HepG2 (cell line): ENCODE measurements around the gene PMFBP1. TPM values are rescaled to one million over a fixed set of nuclear protein-coding genes. Genes with fewer than 3 reads are reported as not detected.
A peak's percentile ranks its signal among the peaks of the same experiment; 100 is the strongest.

Experiments used
- ATF7-NPFF ChIP-seq: sonication (generic); formaldehyde crosslinking; IDR thresholded peaks from 2 replicates; pipeline ENCODE4 v1.8.1; 2023; ENCODE audit warnings: mild to moderate bottlenecking, low read depth, missing genetic modification reagents, moderate library complexity
- CHD2 ChIP-seq: IDR thresholded peaks from 2 replicates; pipeline ENCODE4 v1.6.1; 2011; ENCODE audit warnings: low read depth, low read length, improper control_type of control experiment
- DMAP1 ChIP-seq: IDR thresholded peaks from 2 replicates; pipeline ENCODE4 v1.6.1; 2016
- DPF2 ChIP-seq: sonication (generic); formaldehyde crosslinking; IDR thresholded peaks from 2 replicates; pipeline ENCODE4 v1.4.0; 2020; ENCODE audit warnings: mild to moderate bottlenecking, low read depth, missing genetic modification reagents, borderline replicate concordance
- HDAC2 ChIP-seq: sonication (generic); formaldehyde crosslinking; IDR thresholded peaks from 2 replicates; pipeline ENCODE4 v1.4.0; 2020; ENCODE audit warnings: missing genetic modification reagents
- HIVEP1 ChIP-seq: sonication (generic); formaldehyde crosslinking; IDR thresholded peaks from 2 replicates; pipeline ENCODE4 v1.4.0; 2020; ENCODE audit warnings: mild to moderate bottlenecking, missing genetic modification reagents
- POGZ ChIP-seq: sonication (generic); formaldehyde crosslinking; IDR thresholded peaks from 2 replicates; pipeline ENCODE4 v1.4.0; 2020; ENCODE audit warnings: mild to moderate bottlenecking, missing genetic modification reagents
- SRSF1 ChIP-seq: fragments of 200-400 bp; formaldehyde crosslinking; optimal IDR thresholded peaks from 2 replicates; pipeline ENCODE3; 2017; ENCODE audit warnings: mild to moderate bottlenecking, low read depth, low read length, moderate library complexity
- SRY ChIP-seq: sonication (generic); formaldehyde crosslinking; IDR thresholded peaks from 2 replicates; pipeline ENCODE4 v1.8.0; 2022; ENCODE audit warnings: mild to moderate bottlenecking, missing genetic modification reagents
- SSRP1 ChIP-seq: IDR thresholded peaks from 2 replicates; pipeline ENCODE4 v1.6.1; 2016; ENCODE audit warnings: control low read depth
- STAG1 ChIP-seq: sonication (generic); formaldehyde crosslinking; IDR thresholded peaks from 2 replicates; pipeline ENCODE4 v1.4.0; 2020; ENCODE audit warnings: missing genetic modification reagents
- TEAD3 ChIP-seq: optimal IDR thresholded peaks from 2 replicates; pipeline ENCODE3; 2016; ENCODE audit warnings: borderline replicate concordance
- ZC3H4 ChIP-seq: sonication (generic); formaldehyde crosslinking; IDR thresholded peaks from 2 replicates; pipeline ENCODE4 v1.4.0; 2020; ENCODE audit warnings: missing genetic modification reagents, borderline replicate concordance
- ZNF501 ChIP-seq: sonication (generic); formaldehyde crosslinking; IDR thresholded peaks from 2 replicates; pipeline ENCODE4 v1.5.1; 2020; ENCODE audit warnings: mild to moderate bottlenecking, moderate library complexity, missing genetic modification reagents
- ZNF569 ChIP-seq: sonication (generic); formaldehyde crosslinking; IDR thresholded peaks from 2 replicates; pipeline ENCODE4 v1.5.0; 2020; ENCODE audit warnings: mild to moderate bottlenecking, missing genetic modification reagents, moderate library complexity, borderline replicate concordance
- ZNF775 ChIP-seq: sonication (generic); formaldehyde crosslinking; IDR thresholded peaks from 2 replicates; pipeline ENCODE4 v1.4.0; 2020; ENCODE audit warnings: missing genetic modification reagents, mild to moderate bottlenecking, moderate library complexity, borderline replicate concordance
- polyA plus RNA-seq, 8 experiments: library from polyadenylated mRNA; depleted of rRNA in 3 of 8; stranded (reverse) in 7 of 8; unstranded in 1 of 8; fragments of >200 nt; fragmentation: Illumina TruSeq in 4 of 8; extraction: Trizol in 4 of 8; gene quantifications; 2 replicates each; pipeline versions ENCODE4 v1.2.1 to v1.2.3, GENCODE V29; 2011 to 2016; ENCODE audit warnings: low read depth in 4 of 8, missing spikeins in 1 of 8, mixed read lengths in 1 of 8; ENCODE audit not compliant: insufficient read depth in 1 of 8
- total RNA-seq, 5 experiments: library from RNA; depleted of rRNA; stranded (reverse); fragments of >200 nt; fragmentation: Illumina TruSeq; extraction: Trizol; gene quantifications; 2 replicates each; pipeline ENCODE4 v1.2.3, GENCODE V29; 2016; ENCODE audit warnings: low read depth in 1 of 5
- TF ChIP-seq, protein P1 (sequence below): sonication (generic); formaldehyde crosslinking; IDR thresholded peaks from 2 replicates; pipeline ENCODE4 v1.5.1; 2020; ENCODE audit warnings: missing genetic modification reagents, mild to moderate bottlenecking, borderline replicate concordance
- TF ChIP-seq, protein P2 (sequence below): sonication (generic); formaldehyde crosslinking; IDR thresholded peaks from 2 replicates; pipeline ENCODE4 v1.4.0; 2020; ENCODE audit warnings: mild to moderate bottlenecking, missing genetic modification reagents
- TF ChIP-seq, protein P3 (sequence below): sonication (generic); formaldehyde crosslinking; IDR thresholded peaks from 2 replicates; pipeline ENCODE4 v1.8.0; 2022; ENCODE audit warnings: mild to moderate bottlenecking, missing genetic modification reagents; ENCODE audit not compliant: insufficient replicate concordance
- TF ChIP-seq, protein P4 (sequence below): sonication (generic); formaldehyde crosslinking; IDR thresholded peaks from 2 replicates; pipeline ENCODE4 v1.4.0; 2020; ENCODE audit warnings: mild to moderate bottlenecking, missing genetic modification reagents
- TF ChIP-seq, protein P5 (sequence below): sonication (generic); formaldehyde crosslinking; IDR thresholded peaks from 2 replicates; pipeline ENCODE4 v1.5.0; 2020; ENCODE audit warnings: mild to moderate bottlenecking, missing genetic modification reagents
- TF ChIP-seq, protein P6 (sequence below): sonication (generic); formaldehyde crosslinking; IDR thresholded peaks from 2 replicates; pipeline ENCODE4 v1.4.0; 2020; ENCODE audit warnings: mild to moderate bottlenecking, missing genetic modification reagents

The PMFBP1 gene
- total and polyA plus RNA-seq, 2 of the 13 experiments (the other 11 are each of a cell fraction or from before 2014, with no cell fraction given): 1.9 to 3.8 TPM

DNA sequence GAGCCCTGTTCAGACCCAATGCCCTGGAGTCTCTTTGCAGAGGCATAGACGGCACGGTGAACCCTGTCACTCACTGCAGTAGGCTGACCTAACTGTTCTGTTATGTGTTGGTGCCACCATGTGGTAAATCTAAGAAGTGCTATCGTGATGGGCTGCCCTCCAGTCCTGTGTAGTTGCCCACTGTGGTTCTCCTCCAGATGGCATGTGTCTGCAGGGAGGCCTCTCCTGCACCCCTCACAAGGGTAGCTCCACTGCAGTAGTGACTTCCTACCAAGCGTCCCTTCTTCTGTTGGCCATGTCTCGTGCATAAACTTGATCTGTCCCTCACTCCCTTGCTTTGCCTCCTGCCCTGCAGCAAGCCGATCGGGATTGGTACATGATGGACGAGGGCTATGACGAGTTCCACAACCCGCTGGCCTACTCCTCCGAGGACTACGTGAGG, 72.6 kb downstream of the PMFBP1 start (continued):
- TF ChIP-seq, protein P1, sequence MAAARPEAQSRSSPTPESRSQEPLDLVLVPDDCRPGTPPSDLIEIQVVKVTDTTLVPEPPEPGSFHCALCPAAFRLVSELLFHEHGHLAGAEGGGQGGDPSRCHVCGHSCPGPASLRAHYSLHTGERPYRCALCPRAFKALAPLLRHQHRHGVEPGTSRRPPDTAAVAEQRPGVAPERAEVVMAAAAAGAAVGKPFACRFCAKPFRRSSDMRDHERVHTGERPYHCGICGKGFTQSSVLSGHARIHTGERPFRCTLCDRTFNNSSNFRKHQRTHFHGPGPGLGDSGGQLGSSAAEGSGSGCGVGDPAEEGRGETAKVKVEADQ: 0 out of 2 replicates have a peak, but pooled peaks have one; percentile 25
- TF ChIP-seq, protein P2, sequence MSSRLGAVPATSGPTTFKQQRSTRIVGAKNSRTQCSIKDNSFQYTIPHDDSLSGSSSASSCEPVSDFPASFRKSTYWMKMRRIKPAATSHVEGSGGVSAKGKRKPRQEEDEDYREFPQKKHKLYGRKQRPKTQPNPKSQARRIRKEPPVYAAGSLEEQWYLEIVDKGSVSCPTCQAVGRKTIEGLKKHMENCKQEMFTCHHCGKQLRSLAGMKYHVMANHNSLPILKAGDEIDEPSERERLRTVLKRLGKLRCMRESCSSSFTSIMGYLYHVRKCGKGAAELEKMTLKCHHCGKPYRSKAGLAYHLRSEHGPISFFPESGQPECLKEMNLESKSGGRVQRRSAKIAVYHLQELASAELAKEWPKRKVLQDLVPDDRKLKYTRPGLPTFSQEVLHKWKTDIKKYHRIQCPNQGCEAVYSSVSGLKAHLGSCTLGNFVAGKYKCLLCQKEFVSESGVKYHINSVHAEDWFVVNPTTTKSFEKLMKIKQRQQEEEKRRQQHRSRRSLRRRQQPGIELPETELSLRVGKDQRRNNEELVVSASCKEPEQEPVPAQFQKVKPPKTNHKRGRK (CRISPR knock-in tag): no peak
- TF ChIP-seq SRY (CRISPR knock-in tag): no peak
- TF ChIP-seq, protein P3, sequence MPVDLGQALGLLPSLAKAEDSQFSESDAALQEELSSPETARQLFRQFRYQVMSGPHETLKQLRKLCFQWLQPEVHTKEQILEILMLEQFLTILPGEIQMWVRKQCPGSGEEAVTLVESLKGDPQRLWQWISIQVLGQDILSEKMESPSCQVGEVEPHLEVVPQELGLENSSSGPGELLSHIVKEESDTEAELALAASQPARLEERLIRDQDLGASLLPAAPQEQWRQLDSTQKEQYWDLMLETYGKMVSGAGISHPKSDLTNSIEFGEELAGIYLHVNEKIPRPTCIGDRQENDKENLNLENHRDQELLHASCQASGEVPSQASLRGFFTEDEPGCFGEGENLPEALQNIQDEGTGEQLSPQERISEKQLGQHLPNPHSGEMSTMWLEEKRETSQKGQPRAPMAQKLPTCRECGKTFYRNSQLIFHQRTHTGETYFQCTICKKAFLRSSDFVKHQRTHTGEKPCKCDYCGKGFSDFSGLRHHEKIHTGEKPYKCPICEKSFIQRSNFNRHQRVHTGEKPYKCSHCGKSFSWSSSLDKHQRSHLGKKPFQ (CRISPR knock-in tag): no peak
- TF ChIP-seq STAG1 (CRISPR knock-in tag): peak; percentile 97
- TF ChIP-seq HIVEP1 (CRISPR knock-in tag): no peak
- TF ChIP-seq, protein P4, sequence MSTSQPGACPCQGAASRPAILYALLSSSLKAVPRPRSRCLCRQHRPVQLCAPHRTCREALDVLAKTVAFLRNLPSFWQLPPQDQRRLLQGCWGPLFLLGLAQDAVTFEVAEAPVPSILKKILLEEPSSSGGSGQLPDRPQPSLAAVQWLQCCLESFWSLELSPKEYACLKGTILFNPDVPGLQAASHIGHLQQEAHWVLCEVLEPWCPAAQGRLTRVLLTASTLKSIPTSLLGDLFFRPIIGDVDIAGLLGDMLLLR (CRISPR knock-in tag): no peak
- TF ChIP-seq ZNF501 (CRISPR knock-in tag): no peak
- no peak for TF ChIP-seq DPF2
- TF ChIP-seq ZNF569 (CRISPR knock-in tag): no peak
- no peak for TF ChIP-seq SSRP1 (CRISPR knock-in tag)
- TF ChIP-seq ZNF775 (CRISPR knock-in tag): no peak
- peak; percentile 66 for TF ChIP-seq TEAD3 (CRISPR knock-in tag)
- TF ChIP-seq, protein P5, sequence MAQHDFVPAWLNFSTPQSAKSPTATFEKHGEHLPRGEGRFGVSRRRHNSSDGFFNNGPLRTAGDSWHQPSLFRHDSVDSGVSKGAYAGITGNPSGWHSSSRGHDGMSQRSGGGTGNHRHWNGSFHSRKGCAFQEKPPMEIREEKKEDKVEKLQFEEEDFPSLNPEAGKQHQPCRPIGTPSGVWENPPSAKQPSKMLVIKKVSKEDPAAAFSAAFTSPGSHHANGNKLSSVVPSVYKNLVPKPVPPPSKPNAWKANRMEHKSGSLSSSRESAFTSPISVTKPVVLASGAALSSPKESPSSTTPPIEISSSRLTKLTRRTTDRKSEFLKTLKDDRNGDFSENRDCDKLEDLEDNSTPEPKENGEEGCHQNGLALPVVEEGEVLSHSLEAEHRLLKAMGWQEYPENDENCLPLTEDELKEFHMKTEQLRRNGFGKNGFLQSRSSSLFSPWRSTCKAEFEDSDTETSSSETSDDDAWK: no peak
- no peak for TF ChIP-seq DMAP1 (CRISPR knock-in tag)
- TF ChIP-seq HDAC2 (CRISPR knock-in tag): peak; percentile 22; the same call in 1 of the 2 replicates
- TF ChIP-seq CHD2: no peak
- TF ChIP-seq ZC3H4 (CRISPR knock-in tag): no peak
- TF ChIP-seq POGZ (CRISPR knock-in tag): no peak
- TF ChIP-seq SRSF1: no peak
- TF ChIP-seq ATF7-NPFF (CRISPR knock-in tag): no peak
- TF ChIP-seq, protein P6, sequence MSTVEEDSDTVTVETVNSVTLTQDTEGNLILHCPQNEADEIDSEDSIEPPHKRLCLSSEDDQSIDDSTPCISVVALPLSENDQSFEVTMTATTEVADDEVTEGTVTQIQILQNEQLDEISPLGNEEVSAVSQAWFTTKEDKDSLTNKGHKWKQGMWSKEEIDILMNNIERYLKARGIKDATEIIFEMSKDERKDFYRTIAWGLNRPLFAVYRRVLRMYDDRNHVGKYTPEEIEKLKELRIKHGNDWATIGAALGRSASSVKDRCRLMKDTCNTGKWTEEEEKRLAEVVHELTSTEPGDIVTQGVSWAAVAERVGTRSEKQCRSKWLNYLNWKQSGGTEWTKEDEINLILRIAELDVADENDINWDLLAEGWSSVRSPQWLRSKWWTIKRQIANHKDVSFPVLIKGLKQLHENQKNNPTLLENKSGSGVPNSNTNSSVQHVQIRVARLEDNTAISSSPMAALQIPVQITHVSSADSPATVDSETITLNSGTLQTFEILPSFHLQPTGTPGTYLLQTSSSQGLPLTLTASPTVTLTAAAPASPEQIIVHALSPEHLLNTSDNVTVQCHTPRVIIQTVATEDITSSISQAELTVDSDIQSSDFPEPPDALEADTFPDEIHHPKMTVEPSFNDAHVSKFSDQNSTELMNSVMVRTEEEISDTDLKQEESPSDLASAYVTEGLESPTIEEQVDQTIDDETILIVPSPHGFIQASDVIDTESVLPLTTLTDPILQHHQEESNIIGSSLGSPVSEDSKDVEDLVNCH (CRISPR knock-in tag): 0 out of 2 replicates have a peak, but pooled peaks have one; percentile 71
